Stimulated activated CD4-positive, alpha-beta T cell treated with anti-CD3 and anti-CD28 coated beads, Interleukin-1b, Interleukin-23, amount 100 ng/mL, for 4 hours (primary cell): ENCODE data around the gene MACROD1.
"Not testable (repeated sequence)": the region's sequence is repeated elsewhere in the genome, so short reads cannot be mapped to it uniquely, and the experiment has no call there.

Source experiments
- DNase-seq, 2 donors: peaks; one replicate each; pipeline ENCODE4 v3.0.0-alpha.2; 2020; ENCODE audit warnings: low read depth in 2 of 2

Gene MACROD1

GRCh38 chr11:64185693-64186491 lies 20.0 kb upstream of the MACROD1 start, which contains the start of gene STIP1:
TSS of gene STIP1 (plus strand) at chr11:64186171. CDS start at chr11:64186262, 91 bp downstream.
- peak; percentile 95 to 97 for DNase-seq

- DNase-seq, result no peak
Measured at GRCh38 chr11:64185175-64185692, 19.3 kb upstream of the MACROD1 start.

DNA sequence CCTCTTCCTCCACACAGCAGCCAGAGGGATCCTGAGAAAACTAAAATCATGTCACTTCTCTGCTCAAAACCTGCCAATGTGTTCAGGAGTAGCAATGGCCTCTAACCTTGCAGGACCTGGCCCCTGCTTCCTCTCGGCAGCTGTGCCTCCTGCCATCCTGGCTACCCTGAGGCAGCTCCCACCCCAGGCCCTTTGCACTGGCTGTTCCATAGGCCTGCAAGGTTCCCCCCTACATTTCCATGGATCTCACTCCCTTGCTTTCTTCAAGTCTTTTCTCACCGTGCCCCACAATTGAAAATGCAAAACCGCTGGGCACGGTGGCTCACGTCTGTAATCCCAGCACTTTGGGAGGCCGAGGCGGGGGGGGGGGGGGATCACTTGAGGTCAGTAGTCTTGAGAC lies 18.0 kb upstream of the MACROD1 start:
- DNase-seq, result no peak

DNA sequence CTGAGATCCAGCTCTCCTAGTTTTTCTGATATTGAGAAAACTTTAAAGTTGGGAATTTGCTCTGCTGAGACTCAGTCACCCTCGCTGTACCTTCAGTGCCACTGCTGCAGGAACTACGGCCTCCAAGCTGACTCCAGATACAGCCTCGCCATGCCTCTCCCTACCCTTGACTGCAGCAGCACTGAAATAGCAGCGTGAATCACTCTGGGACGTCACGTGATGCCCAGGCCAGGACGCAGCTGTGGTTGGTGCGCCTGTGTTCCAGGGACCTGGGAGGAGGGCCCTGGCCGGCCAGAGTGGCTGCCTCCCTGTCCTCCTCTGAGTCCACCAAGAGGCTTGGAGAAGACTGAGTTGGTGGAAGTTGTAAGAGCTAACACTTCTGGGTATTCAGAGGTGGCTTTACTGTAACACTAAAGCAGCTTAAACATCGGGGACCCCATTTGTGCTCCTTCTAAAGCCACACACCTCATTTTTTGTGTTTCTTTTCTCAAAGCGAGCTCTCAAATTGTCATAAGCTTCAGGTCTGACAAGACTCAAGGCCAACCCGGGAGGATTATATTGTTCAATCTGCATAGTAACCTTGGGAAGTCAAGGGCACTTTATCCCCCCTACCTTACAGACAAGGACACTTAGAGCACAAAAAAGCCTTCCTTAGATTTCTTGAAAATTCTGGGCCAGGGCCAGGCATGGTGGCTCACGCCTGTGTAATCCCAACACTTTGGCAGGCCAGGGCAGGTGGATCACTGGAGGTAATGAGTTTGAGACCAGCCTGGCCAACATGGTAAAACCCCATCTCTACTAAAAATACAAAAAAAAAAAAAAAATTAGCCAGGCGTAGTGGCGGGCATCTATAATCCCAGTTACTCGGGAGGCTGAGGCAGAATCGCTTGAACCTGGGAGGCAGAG lies 15.8 kb upstream of the MACROD1 start:
- no peak for DNase-seq

DNA sequence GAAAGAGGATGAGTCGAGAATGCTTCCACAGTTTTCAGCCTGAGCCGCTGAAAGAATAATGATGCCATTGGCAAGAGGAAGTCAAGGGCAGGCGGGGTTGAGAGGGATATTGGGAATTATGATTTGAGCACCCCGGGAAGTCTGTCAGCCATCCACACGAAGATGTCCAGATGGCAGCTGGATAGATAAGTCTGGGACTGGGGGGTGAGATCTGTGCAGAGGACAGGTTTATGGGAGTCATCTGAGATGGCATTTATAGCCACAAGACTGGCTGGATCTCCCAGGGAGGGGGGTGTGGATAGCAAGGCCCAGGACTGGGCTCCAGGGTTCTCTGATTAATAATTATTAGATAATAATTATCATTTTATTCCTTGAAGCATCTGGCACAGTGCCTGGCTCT lies 15.0 kb upstream of the MACROD1 start:
- DNase-seq, result no peak

GRCh38 chr11:64178951-64179639 lies 13.2 kb upstream of the MACROD1 start:
- no peak for DNase-seq

DNA sequence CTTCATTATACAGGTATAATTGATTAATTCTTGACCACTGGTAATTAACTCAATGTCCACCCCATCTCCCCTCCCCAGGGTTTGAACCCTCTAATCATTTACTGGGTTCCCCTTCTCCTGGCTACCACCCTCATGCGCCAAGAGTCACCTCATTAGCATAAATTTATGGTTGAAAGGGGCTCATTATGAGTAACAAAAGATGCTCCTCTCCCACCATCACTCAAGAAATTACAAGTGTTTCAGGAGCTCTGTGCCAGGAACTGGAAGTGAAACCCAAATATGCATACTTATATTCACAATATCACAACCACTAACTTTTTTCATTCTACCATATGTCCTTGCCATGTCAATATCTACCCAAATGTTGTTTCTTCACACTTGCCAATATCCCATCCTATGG lies 12.3 kb upstream of the MACROD1 start:
- DNase-seq, result no peak

GRCh38 chr11:64176751-64177150 lies 10.8 kb upstream of the MACROD1 start:
- no peak for DNase-seq

GRCh38 chr11:64173616-64174355 lies 7.9 kb upstream of the MACROD1 start:
- no peak for DNase-seq

GRCh38 chr11:64170419-64170818 lies 4.5 kb upstream of the MACROD1 start:
- no peak for DNase-seq

DNA sequence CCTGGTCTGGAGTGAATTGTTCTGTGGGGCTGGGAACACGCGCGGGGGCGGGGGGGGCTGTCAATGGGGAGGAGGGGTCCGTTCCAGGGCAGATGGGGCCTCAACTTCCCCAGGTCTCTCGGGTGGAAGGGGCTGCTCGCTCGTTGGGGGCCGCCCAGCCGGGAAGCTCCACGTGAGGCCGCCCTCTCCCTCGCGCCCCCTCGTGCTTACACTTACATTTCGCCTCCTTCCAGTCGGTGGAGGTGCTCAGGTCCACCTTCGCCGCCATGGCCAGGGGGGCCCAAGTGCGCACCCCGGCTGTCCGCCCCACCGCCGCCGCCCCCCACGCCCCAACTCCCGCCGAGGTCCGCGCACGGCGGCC lies 452 bp downstream of the MACROD1 start:
- DNase-seq, result peak in 1 of 2 donors; percentile 28

DNA sequence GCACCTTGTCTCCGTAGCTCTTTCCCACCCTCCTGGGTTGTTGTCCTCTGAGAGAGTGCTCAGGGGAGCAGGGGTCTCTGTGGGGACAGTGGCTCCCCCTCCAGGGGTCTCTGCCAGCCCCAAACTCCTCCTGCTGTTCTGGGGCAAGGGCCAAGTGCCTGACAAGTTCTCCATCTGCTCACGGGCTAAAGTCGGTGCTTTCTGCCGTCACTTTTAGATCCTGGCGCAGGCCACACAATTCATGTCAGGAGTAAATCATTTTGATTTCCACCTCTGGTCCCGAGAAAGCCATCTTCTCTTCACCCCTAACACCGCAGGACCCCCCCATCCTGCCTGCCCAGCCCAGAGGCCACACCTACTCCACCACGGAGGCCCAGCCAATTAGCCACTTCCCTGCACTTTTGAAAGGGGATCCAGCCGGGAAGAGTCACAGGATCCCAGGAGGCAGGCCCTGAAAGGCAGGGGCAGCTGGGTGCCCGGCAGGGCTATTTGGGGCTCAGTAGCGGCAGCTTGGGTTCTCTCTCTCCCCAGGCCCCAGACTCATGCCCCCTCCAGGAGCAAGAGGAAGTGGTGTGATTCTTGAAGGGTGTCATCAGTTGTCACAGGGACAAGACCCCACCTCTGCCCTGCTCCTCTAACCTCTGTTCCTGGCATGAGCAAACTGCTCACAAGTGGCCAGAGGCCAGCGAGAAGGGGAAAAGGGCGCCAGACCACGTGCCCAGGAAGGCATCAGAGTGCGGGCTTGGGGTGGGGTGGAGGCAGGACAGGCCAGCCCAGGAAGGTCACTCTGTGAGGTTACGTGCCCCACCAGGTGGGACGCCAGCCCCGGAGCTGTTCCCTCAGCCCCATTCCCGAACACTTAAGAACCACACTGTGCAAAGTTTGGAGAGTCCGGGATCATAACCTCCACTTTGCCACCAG lies 1.3 kb downstream of the MACROD1 start:
- no peak for DNase-seq

DNA sequence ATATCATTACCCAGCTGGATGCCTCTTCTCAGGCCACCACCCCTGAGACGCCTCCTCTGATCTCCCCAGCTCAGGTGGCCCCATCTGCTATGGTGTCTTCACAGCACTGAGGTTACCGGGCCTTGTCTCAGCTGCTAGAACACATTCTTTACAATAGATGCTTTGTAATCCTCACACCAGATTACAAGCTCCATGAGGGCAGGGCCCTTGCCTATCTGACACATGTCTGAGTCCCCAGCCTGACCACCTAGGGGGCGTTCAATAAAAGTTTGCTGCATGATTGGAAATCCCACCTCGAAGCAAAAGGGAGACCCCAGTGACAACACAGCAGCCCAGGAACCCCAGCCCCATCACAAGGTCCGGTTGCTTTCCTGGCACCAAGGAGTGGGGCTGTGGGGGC lies 2.0 kb downstream of the MACROD1 start:
- no peak for DNase-seq

GRCh38 chr11:64162769-64163168 lies 3.1 kb downstream of the MACROD1 start:
- DNase-seq, result not testable (repeated sequence)

DNA sequence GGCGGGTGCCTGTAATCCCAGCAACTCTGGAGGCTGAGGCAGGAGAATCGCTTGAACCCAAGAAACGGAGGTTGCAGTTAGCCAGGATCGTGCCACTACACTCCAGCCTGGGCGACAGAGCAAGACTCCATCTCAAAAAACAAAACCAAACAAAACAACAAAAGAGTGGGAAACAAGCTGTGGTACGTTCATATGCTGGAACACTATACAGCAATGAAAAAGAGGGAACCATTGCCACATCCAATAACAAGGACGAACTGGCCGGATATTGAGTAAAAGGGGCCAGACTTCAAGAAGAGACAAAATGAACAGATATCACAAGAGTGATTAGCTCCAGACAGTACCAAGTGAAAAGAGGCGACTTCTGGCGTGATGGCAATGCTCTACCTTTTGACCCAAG lies 4.9 kb downstream of the MACROD1 start:
- no peak for DNase-seq

DNA sequence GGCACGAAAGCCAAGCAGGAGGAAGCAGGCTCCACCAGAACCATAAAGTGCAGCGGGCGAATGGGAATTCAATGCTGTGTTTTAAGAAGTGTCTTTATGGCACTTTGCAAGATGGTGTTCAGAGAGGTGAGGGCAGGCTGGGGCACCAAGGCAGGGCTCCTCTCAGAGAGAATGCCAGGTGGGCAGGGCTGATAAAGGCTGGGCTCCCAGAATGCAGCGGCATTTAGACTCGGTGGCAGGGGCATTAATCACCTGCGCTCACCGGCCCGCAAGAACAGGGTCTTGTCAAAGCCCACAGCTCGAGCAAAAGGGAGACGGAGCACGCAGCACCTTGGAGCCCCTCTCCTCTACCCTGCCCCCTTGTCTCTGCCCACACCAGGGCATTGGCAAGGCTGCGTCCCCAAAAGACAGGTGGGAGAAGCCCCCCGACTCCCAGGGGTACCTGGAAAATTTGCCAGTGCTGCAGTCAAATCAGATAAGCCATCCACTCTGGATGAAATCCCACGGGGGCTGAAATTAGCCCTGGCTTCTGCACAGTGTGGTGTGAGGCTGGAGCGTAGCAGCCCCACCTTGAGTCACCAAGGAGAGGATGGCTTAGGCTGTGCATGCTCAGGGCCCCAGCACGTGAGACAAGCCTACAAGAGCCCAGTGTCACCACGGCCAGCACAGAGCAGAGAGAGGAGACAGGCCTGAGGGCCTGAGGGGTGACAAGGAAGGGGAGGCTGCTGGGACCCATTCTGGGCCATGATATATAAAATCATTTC lies 8.1 kb downstream of the MACROD1 start:
- DNase-seq, result no peak

DNA sequence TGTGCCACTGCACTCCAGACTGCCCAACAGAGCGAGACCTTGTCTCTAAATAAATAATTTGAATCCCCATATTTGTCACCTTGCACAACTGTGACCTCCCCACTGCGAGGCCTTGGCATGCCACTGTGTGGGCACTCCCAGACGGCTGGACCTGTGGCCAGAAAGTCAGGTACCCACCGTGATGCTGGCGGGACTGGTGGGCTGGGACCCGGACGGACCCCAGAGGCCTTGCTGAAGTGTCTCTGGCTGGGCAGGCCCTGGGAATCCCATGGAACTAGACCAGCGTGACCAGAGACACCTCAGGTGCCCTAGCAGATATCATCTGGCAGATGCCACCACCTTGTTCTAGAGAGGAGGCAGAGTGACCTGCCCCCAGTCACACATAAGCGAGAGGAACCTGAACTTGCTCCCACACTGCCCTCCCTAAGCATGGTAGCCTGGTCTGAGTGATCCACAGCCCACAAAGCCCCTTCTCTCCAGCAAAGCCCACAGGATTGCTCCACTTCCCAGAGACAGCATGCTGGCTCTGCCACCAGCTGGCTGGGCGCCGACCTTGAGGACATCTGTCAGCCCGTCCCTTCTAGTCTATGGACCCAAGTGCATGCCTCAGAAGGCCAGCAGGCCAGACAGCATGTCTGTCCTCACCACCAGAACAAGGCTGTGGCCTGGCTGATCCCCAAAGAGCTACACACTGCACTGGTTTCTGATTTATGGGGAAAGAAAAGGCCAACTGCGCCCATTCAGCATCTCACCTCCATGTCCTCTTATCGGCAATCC lies 9.5 kb downstream of the MACROD1 start:
- DNase-seq, result no peak

- DNase-seq, result no peak
Measured at GRCh38 chr11:64153812-64154211, 12.1 kb downstream of the MACROD1 start.
